GM12892 (cell line): ENCODE data around the gene KCNT1.

Experiments used
- POLR2A ChIP-seq: IDR thresholded peaks from 2 replicates; pipeline ENCODE4 v1.6.1; 2011; ENCODE audit warnings: low read depth, low read length, control low read depth
- POLR2AphosphoS5 ChIP-seq: IDR thresholded peaks from 2 replicates; pipeline ENCODE4 v1.6.1; 2011; ENCODE audit warnings: low read depth, low read length, control low read depth
- TAF1 ChIP-seq: IDR thresholded peaks from 2 replicates; pipeline ENCODE4 v1.6.1; 2011; ENCODE audit warnings: low read depth, mild to moderate bottlenecking, control low read depth, low read length, borderline replicate concordance

GRCh38 chr9:135684691-135685090 lies 17.3 kb upstream of the KCNT1 start:
- TF ChIP-seq POLR2A (no peak), POLR2AphosphoS5 (no peak), TAF1 (no peak)
